Measurements from ENCODE around the gene HBE1. TPM values are rescaled to one million over a fixed set of nuclear protein-coding genes. Genes with fewer than 3 reads are reported as not detected.

HBE1 gene
- total RNA-seq, 1 experiment from 2014 or later: 3.2 TPM

GRCh38 chr11:5281596-5281995 is 11.9 kb upstream of the HBE1 start:
- DNase-seq (ENCODE audit: low read depth, low spot score) (no peak), ATAC-seq (no peak)
- in situ Hi-C loops (cut with HindIII; ENCODE audit: low pct_unique_long_range_greater_than_20kb, low sequenced_read_pairs) (no loop called here), intact Hi-C loops (cut with micrococcal nuclease; ENCODE audit: unreplicated experiment) (loop anchor here (10.0 kb wide), 1 partner anchor 1097 kb away; no protein-coding TSS in a partner anchor)
- Histone ChIP-seq H3K27ac (ENCODE audit: low read length) (no peak overlapping the region), H3K36me3 (ENCODE audit: control insufficient read depth, insufficient read depth, low read length) (no peaks in the 10 kb centered on the region), H3K4me1 (ENCODE audit: control insufficient read depth, insufficient read depth, low read length) (peaks cover 7% of the 10 kb centered on the region; the same call in 1 of the 2 replicates), H3K27me3 (ENCODE audit: control insufficient read depth, insufficient read depth, low read length) (no peaks in the 10 kb centered on the region), H3K4me3 (ENCODE audit: low read depth in 2 of 2, low read length in 2 of 2) (no peak overlapping the region), H3K9me3 (ENCODE audit: control insufficient read depth, insufficient read depth, low read depth, low read length) (no peaks in the 10 kb centered on the region)
- ChIA-PET POLR2A (no interaction called here), CTCF (no interaction called here)
- TF ChIP-seq POLR2AphosphoS5 (IDR thresholded peaks at IDR 0.05; ENCODE audit: low read depth, low read length) (no peak), TCF7L2 (IDR thresholded peaks at IDR 0.05; ENCODE audit: low read depth, low read length) (no peak), REST (IDR thresholded peaks at IDR 0.05; ENCODE audit: insufficient read depth in 1 of 2, low read depth in 2 of 2, low read length in 1 of 2) (no peak), SIN3A (IDR thresholded peaks at IDR 0.05; ENCODE audit: borderline replicate concordance, insufficient read depth, low read depth, low read length) (no peak)
- TF ChIP-seq, protein P1, sequence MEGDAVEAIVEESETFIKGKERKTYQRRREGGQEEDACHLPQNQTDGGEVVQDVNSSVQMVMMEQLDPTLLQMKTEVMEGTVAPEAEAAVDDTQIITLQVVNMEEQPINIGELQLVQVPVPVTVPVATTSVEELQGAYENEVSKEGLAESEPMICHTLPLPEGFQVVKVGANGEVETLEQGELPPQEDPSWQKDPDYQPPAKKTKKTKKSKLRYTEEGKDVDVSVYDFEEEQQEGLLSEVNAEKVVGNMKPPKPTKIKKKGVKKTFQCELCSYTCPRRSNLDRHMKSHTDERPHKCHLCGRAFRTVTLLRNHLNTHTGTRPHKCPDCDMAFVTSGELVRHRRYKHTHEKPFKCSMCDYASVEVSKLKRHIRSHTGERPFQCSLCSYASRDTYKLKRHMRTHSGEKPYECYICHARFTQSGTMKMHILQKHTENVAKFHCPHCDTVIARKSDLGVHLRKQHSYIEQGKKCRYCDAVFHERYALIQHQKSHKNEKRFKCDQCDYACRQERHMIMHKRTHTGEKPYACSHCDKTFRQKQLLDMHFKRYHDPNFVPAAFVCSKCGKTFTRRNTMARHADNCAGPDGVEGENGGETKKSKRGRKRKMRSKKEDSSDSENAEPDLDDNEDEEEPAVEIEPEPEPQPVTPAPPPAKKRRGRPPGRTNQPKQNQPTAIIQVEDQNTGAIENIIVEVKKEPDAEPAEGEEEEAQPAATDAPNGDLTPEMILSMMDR (IDR thresholded peaks at IDR 0.05): no peak
- no TSS peak for BruUV-seq (replicated peaks)

DNA sequence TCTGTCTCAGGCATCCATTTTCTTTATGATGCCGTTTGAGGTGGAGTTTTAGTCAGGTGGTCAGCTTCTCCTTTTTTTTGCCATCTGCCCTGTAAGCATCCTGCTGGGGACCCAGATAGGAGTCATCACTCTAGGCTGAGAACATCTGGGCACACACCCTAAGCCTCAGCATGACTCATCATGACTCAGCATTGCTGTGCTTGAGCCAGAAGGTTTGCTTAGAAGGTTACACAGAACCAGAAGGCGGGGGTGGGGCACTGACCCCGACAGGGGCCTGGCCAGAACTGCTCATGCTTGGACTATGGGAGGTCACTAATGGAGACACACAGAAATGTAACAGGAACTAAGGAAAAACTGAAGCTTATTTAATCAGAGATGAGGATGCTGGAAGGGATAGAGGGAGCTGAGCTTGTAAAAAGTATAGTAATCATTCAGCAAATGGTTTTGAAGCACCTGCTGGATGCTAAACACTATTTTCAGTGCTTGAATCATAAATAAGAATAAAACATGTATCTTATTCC is 10.9 kb upstream of the HBE1 start:
- POLR2A ChIA-PET: no interaction called here
- Histone ChIP-seq H3K36me3 (ENCODE audit: control insufficient read depth, insufficient read depth, low read length) (no peaks in the 10 kb centered on the region), H3K27me3 (ENCODE audit: control insufficient read depth, insufficient read depth, low read length) (no peaks in the 10 kb centered on the region), H3K27ac (ENCODE audit: low read length) (no peak overlapping the region), H3K4me1 (ENCODE audit: control insufficient read depth, insufficient read depth, low read length) (peaks cover 7% of the 10 kb centered on the region; the same call in 1 of the 2 replicates), H3K4me3 (ENCODE audit: low read depth in 2 of 2, low read length in 2 of 2) (no peak overlapping the region), H3K9me3 (ENCODE audit: control insufficient read depth, insufficient read depth, low read depth, low read length) (no peaks in the 10 kb centered on the region)
- in situ Hi-C loops (cut with HindIII; ENCODE audit: low pct_unique_long_range_greater_than_20kb, low sequenced_read_pairs) (no loop called here), intact Hi-C loops (cut with micrococcal nuclease; ENCODE audit: unreplicated experiment) (loop anchor here (10.0 kb wide), 1 partner anchor 1096 kb away; no protein-coding TSS in a partner anchor)
- no TSS peak for BruUV-seq (replicated peaks)
- CTCF ChIA-PET: no interaction called here
- DNase-seq (ENCODE audit: low read depth, low spot score) (peak; percentile 100), ATAC-seq (peak; percentile 99)
- peak; percentile 25; the same call in 1 of the 2 replicates for TF ChIP-seq POLR2AphosphoS5 (IDR thresholded peaks at IDR 0.05; ENCODE audit: low read depth, low read length)
- TF ChIP-seq, protein P1 (IDR thresholded peaks at IDR 0.05): no peak

Data from Panc1 (cell line).